Suppressor macrophage treated with lipopolysaccharide for 4 hours (primary cell): ENCODE data around the gene CROCC2.

Source experiments
- DNase-seq: peaks from one replicate; pipeline ENCODE4 v3.0.0-alpha.2; 2020

The CROCC2 gene

GRCh38 chr2:241005569-241005968 lies 99.4 kb downstream of the CROCC2 start:
- DNase-seq, result no peak

- no peak for DNase-seq
Observed at GRCh38 chr2:241006412-241006811, 100.3 kb downstream of the CROCC2 start.

- no peak for DNase-seq
Observed at GRCh38 chr2:241007111-241007510, 101.0 kb downstream of the CROCC2 start.

GRCh38 chr2:241007880-241008710 lies 102.0 kb downstream of the CROCC2 start:
- DNase-seq, result no peak

GRCh38 chr2:241008711-241009121 lies 102.6 kb downstream of the CROCC2 start:
- no peak for DNase-seq

GRCh38 chr2:241009191-241009590 lies 103.1 kb downstream of the CROCC2 start:
- no peak for DNase-seq

- DNase-seq, result peak; percentile 12
Observed at GRCh38 chr2:241009601-241010530, 103.7 kb downstream of the CROCC2 start.

- no peak for DNase-seq
Observed at GRCh38 chr2:241010531-241011295, 104.6 kb downstream of the CROCC2 start.

GRCh38 chr2:241011296-241011600 lies 105.1 kb downstream of the CROCC2 start:
- no peak for DNase-seq

GRCh38 chr2:241011751-241012510 lies 105.8 kb downstream of the CROCC2 start:
- no peak for DNase-seq

- no peak for DNase-seq
Observed at GRCh38 chr2:241014224-241014623, 108.1 kb downstream of the CROCC2 start.

GRCh38 chr2:241014764-241015163 lies 108.6 kb downstream of the CROCC2 start:
- DNase-seq, result no peak

- DNase-seq, result no peak
Observed at GRCh38 chr2:241015439-241015838, 109.3 kb downstream of the CROCC2 start.

- DNase-seq, result no peak
Observed at GRCh38 chr2:241017228-241017940, 111.2 kb downstream of the CROCC2 start.

- DNase-seq, result no peak
Observed at GRCh38 chr2:241018051-241018891, 112.1 kb downstream of the CROCC2 start.

GRCh38 chr2:241019441-241020139 lies 113.5 kb downstream of the CROCC2 start:
- DNase-seq, result no peak

- DNase-seq, result no peak
Observed at GRCh38 chr2:241020201-241020600, 114.1 kb downstream of the CROCC2 start.

- DNase-seq, result no peak
Observed at GRCh38 chr2:241020629-241021190, 114.6 kb downstream of the CROCC2 start.

- no peak for DNase-seq
Observed at GRCh38 chr2:241025639-241026038, 119.5 kb downstream of the CROCC2 start.
